ENCODE measurements around the gene NT5M.

NT5M gene

DNA sequence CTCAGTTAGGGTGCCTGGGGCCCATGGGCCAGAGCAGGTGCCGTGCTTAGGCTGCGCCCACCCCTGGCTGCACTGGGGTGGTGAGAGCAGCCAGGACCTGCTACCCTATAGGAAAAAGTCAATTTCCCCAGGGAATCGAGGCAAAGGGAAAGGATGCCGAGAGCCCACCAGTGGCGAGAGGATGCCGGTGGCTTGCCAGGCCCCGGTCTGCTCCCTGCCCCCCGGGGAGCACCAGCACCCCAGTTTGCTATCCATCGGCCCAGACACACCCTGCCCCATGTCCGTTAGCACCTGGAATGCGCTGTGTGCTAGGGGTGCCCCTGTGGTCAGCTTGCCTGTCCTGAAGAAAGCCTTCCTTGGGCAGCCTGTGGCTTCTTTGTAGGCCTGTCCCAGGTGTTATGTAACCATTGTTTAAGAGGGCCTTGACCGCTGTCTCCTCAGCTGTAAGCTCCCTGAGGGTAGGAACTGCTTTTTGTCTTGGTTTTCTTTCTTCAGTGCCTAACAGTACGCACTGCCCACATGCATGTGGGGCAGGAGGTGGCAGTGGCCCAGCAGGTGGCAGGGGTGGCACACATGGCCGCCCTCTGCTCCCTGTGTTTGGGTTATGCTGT is 40.8 kb downstream of the NT5M start:
- DNase-seq = no peak

GRCh38 chr17:17344507-17345293 is 41.5 kb downstream of the NT5M start:
- DNase-seq = no peak

GRCh38 chr17:17345294-17345597 is 42.1 kb downstream of the NT5M start:
- no peak for DNase-seq

DNA sequence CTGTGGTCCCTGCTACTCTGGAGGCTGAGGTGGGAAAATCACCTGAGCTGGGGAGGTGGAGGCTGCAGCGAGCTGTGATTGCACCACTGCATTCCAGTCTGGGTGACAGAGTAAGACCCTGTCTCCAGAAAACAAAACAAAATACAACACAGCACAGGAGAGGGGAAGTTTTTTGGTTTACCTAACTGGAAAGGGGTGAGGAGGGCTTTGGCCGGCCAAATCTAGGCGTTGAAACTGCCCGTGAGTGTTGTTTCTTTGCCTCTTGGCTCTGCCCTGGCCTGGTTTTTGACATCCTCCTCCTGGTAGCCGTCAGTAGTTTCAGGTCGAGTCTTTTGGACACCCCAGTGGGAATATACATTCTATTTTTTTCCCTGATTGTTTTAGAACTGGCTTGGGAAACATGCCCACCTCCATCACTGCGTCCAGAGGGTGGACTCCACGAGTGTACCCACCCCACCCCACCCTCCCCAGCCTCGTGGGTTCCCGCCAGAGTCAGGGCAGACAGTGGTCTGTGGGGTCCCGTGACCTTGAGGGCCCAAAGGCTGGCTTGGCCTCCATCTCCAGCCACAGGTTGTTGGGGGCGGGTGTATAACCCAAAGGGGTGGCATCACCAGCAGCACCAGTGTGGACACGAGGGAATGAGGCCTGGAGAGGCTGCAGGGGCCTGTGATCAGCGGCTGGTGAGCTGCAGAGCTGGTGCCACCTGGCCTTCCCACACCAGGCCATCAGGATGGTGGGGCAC is 42.7 kb downstream of the NT5M start:
- DNase-seq = no peak

DNA sequence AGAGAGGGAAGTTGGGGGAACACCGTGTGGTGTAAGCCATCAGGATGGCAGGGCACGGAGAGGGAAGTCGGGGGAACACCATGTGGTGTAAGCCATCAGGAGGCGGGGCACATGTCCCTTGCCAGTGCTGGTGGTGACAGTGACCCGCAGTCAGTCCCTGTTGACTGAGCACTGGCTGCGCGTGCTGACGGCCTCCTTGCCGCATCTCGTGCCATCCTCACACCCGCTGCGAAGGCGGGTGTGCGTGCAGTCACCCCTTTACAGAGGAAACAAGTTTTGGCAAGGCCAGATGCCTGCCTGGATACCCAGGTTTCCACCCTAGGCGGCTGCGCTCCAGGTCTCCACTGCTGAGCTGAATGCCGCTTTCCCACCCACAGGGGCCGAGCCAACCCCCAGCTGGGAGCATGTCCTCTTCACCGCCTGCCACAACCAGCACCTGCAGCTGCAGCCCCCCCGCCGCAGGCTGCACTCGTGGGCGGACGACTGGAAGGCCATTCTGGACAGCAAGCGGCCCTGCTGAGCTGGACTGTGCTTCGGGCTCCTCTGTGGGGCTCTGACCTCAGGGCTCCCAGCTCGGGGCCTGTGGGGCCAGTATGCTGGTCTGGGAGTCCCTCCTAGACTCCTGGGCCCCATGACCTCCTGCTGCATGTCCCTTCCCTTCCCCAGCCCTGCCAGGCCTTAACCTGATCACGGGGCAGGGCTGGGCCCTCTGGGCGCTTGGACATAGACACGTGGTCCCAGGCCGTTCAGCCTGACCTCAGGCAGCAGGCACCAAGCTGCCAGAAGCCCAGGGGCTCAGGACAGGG is 43.5 kb downstream of the NT5M start:
- no peak for DNase-seq

DNA sequence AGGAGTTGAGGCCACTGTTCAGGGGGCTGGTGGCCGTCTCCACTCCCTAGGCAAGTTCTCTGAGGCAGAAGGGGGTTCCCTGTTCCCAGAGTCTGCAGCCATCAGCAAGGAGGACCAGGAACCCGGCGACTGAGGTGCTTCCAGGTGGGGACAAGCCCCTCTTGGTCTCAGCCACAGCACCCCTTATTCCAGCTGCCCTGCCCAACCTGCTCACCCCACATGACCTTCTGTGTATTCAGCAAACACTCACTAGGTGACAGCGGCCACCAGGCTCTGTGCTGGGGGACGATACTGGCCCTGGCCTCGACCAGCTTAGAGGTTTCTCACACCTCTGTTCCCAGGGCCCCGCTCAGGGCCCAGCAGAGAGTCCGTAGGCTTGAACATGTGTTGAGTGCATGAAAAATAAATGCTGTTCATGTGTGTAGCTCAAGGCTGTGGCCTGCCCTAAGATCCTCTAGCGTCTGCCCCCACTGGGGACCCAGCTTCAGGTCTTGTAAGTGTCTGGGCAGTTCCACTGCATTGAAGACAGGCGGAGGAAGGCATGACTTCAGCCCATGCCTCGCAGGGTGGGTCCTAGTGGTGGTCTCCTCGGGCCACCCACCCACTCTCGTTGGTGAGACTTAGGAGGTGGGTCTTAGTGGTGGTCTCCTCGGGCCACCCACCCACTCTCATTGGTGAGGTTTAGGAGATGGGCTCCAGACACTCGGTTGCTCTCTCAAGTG is 44.2 kb downstream of the NT5M start:
- no peak for DNase-seq

DNA sequence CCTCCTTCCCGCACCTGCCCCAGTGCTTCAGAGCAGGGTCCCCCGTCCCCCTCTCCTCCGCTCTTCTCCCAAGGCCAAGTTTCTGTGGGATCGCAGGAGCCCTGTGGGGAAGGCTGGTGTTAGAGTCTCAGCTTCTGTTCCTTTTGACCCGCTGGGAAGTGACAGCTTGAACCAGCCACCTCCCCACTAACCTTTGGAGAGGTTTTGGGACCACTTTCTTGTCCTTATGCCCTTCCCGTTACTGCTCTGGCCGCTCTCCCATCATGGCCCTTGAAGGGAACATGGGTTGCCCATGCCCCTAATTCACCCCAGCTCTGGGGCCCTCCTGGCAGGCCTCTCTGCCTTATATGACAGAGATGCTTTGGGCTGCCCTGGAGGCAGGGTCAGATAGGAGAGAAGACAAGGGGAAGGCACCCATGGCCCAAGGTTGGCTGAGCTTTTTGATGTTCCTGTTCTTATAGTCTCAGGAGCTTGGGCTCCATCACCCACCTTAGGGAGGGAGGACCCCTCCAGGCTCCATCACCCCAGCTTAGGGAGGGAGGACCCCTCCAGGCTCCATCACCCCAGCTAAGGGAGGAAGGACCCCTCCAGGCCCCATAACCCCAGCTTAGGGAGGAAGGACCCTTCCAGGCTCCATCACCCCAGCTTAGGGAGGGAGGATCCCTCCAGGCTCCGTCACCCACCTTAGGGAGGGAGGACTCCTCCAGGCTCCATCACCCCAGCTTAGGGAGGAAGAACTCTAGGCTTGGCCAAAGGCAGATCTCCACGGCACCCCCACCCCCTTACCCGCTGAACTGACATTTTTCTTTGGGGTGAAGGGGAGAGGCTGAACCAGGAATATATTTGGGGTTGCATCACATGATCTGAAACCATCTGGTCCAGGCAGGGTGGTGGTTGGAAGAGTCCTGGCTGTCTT is 45.0 kb downstream of the NT5M start:
- DNase-seq = no peak

- no peak for DNase-seq
These were observed 45.9 kb downstream of the NT5M start for GRCh38 chr17:17348872-17349723.

GRCh38 chr17:17349724-17350106 is 46.5 kb downstream of the NT5M start:
- DNase-seq = no peak

GRCh38 chr17:17350491-17351355 is 47.5 kb downstream of the NT5M start:
- DNase-seq = no peak

GRCh38 chr17:17351356-17351891 is 48.3 kb downstream of the NT5M start:
- DNase-seq = no peak

GRCh38 chr17:17351901-17352781 is 49.0 kb downstream of the NT5M start:
- no peak for DNase-seq

DNA sequence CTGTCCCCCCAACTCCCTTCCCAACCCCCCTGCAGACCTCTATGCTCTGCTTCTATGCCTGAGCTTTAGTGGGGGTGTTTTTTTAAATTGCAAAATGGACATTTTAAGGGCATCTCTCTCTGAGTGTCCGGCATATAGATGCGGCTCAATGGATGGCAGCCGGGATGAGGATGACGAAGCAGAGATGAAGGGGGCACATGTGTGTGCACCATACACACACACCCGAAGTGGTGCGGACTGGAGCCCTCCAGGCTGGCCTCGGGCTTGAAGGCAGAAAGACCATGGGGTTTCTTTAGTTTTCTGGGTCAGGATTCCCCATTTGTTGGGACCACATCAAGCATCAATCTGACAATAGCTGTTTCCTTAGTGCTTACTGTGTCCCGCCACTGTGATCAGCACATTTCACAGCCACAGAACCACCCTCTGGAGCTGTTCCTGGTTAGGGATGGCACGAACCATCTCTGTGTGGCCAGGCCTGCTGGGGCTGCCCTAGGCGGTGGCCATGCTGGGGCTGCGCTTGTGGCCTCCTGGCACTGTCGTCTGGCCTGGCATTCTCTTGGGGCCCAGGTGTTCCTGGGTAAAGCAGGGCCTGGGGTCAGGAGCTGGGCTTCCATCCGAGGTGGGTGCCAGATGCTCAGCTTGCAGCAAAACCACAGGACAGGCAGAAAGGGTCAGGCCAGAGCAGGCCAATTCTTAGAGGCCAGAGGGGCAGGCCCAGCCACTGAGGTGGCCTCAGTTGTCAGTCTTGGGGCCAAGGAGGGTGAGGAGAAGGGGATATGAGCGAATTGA is 49.9 kb downstream of the NT5M start:
- DNase-seq = no peak

DNA sequence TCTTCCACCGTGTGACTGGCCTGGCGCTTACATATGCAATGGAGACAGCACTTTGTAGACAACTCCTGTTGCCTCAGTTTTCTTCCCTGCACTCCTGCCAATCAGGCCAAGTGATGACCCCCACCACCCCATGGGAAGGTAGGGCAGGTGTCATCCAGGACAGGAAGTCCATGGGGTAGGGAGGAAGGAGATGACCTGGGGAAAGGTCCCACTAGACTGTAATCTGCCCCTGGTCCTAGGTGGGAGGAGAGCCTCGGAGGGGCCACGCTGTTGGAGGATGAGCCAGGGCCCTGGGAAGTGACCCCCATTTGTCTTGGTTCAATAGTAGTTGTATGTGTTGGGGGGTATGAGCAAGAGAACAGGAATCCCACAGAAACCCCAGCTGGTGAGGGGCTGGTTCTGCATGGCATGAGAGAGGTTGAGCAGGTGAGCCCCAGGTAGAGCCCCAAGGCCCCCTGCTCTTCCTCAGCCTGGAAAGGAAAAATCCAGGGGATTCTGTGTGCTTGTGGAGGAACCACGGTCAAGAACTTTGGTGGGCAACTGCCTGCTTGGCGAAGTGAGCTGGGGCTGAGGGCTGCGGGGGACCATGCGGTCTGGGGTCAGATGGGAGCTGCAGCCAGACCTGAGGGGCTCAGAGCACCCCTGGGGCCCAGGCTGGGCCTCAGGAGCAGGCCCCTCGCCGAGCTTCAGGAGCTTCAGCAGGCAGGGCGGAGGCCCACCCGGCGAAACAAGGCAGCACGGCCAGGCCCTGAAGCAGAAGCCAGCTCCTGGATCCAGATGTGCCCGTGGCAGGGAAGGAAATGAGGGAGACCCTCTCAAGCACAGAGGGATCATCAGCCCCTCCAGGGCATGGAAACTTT is 50.7 kb downstream of the NT5M start:
- no peak for DNase-seq

DNA sequence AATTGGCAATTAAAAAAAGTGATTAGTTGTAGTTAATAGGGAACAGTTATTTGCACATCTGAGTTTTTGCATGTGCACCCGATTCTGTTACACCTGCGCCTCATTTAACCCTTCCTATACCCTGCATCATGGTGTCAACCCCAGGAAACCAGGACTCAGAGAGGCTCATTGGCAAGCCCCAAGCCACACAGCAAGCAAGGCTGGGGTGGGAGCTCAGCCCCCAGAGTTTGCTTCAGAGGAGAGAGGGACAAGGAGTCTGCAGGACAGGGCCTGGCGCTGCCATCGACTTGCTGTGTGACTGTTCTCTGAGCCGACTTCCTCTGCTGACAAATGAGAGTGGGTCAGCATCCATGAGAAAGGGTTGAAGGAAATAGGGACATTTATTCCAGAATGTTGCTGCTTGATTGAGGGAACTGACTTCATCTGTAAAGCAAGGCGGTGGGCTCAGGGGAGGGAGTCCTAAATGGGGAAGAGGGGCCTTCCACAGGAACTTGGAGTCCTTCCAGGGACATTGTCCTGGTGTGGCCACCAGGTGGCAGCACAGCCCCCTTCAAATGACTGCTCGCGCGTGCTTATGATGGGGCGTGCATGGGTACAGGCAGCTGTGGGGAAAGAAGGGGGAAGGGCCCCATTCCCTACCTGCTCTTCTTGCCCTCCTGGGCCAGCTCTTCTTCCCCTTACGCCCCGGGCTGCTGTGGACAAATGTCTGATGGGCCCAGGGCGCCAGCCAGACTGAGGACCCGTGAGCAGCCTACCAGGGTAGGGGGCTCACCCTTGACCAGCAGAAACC is 51.6 kb downstream of the NT5M start:
- DNase-seq = peak; percentile 52

- DNase-seq = no peak
These were observed 52.3 kb downstream of the NT5M start for GRCh38 chr17:17355426-17355825.
